GM12878 (cell line): ENCODE results near the gene PIP4K2A.

ENCODE experiments used
- BHLHE40 ChIP-seq, 2 experiments: fragments of 450-650 bp in 1 of 2; IDR thresholded peaks; 2 replicates each; pipeline ENCODE4 v1.6.1; 2011 to 2017; ENCODE audit warnings: low read depth in 2 of 2, borderline replicate concordance in 1 of 2, improper control_type of control experiment in 1 of 2, low read length in 1 of 2, mild to moderate bottlenecking in 1 of 2
- CHD2 ChIP-seq: IDR thresholded peaks from 2 replicates; pipeline ENCODE4 v1.6.1; 2011; ENCODE audit warnings: low read depth, low read length, improper control_type of control experiment, borderline replicate concordance
- EGR1 ChIP-seq, 2 experiments: IDR thresholded peaks; 1 replicate in 1 of 2; 2 replicates in 1 of 2; pipeline ENCODE4 v1.6.1; 2011 to 2012; ENCODE audit warnings: low read depth in 2 of 2, low read length in 2 of 2, borderline replicate concordance in 1 of 2, mild to moderate bottlenecking in 1 of 2, moderate library complexity in 1 of 2
- EP300 ChIP-seq, 2 experiments: fragments of 150-350 bp in 1 of 2; IDR thresholded peaks; 2 replicates each; pipeline ENCODE4 v1.6.1; 2011 to 2012; ENCODE audit warnings: low read depth in 2 of 2, low read length in 2 of 2, borderline replicate concordance in 1 of 2, improper control_type of control experiment in 1 of 2, inconsistent platforms in 1 of 2; ENCODE audit not compliant: control insufficient read depth in 1 of 2
- EZH2 ChIP-seq: IDR thresholded peaks from 2 replicates; pipeline ENCODE4 v1.6.1; 2012; ENCODE audit warnings: low read depth, mild to moderate bottlenecking, control low read depth, inconsistent platforms, low read length, borderline replicate concordance; ENCODE audit not compliant: control insufficient read depth
- JUND ChIP-seq: IDR thresholded peaks from 2 replicates; pipeline ENCODE4 v1.6.1; 2012; ENCODE audit warnings: low read depth, mild to moderate bottlenecking, low read length, improper control_type of control experiment, moderate library complexity
- KAT2A ChIP-seq: conservative IDR thresholded peaks from 2 replicates; pipeline ENCODE4 v1.6.1; 2011; ENCODE audit warnings: low read depth, low read length; ENCODE audit not compliant: control insufficient read depth
- MYB ChIP-seq: fragments of 150-350 bp; IDR thresholded peaks from 2 replicates; pipeline ENCODE4 v1.6.1; 2014; ENCODE audit warnings: mild to moderate bottlenecking, low read depth, low read length, borderline replicate concordance
- POLR2A ChIP-seq: IDR thresholded peaks from 2 replicates; pipeline ENCODE4 v1.6.1; 2011; ENCODE audit warnings: low read depth, mild to moderate bottlenecking, low read length
- RB1 ChIP-seq: fragments of 450-650 bp; formaldehyde crosslinking; IDR thresholded peaks from 2 replicates; pipeline ENCODE4 v1.6.1; 2017; ENCODE audit warnings: mild to moderate bottlenecking, borderline replicate concordance
- SPI1 ChIP-seq: IDR thresholded peaks from 2 replicates; pipeline ENCODE4 v1.6.1; 2011; ENCODE audit warnings: low read depth, mild to moderate bottlenecking, low read length, moderate library complexity, borderline replicate concordance; ENCODE audit not compliant: insufficient read depth
- ZNF274 ChIP-seq: IDR thresholded peaks from one replicate; pipeline ENCODE4 v1.8.0; 2011; ENCODE audit not compliant: insufficient read length, insufficient read depth
- TF ChIP-seq, protein P1 (sequence below), 3 experiments: IDR thresholded peaks in 2 of 3; conservative IDR thresholded peaks in 1 of 3; 2 replicates each; pipeline ENCODE4 v1.5.1; 2011; ENCODE audit warnings: low read depth in 3 of 3, low read length in 3 of 3, mild to moderate bottlenecking in 3 of 3, control low read depth in 2 of 3, moderate library complexity in 2 of 3, inconsistent platforms in 1 of 3, mixed read lengths in 1 of 3; ENCODE audit not compliant: control insufficient read depth in 2 of 3, insufficient read depth in 1 of 3; ENCODE audit errors: extremely low read depth in 1 of 3
- TF ChIP-seq, protein P2 (sequence below): IDR thresholded peaks from 2 replicates; pipeline ENCODE4 v1.6.1; 2012; ENCODE audit warnings: low read depth, low read length, improper control_type of control experiment

DNA sequence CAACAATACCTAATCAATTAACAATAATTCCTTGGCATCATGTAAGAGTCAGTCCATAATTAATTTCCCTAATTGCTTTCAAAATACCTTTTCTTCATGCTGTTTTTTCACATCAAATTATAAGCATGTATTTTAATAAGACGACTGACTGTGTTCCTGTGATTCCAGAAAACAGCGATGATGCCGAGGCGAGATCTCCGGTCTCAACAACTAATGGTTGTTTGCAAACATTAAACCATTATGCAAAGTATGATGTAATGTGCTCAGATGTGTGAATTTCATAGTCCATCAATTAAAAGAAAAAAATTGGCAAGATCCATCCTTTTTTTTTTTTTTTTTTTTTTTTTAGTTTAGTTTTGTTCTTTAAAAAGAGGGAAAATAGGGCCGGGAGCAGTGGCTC, 44.5 kb upstream of the PIP4K2A start:
- TF ChIP-seq BHLHE40 (IDR thresholded peaks at IDR 0.05; ENCODE audit: borderline replicate concordance in 1 of 2, low read depth in 2 of 2, low read length in 1 of 2) (no peak), EGR1 (IDR thresholded peaks at IDR 0.05; ENCODE audit: borderline replicate concordance in 1 of 2, low read depth in 2 of 2, low read length in 2 of 2) (no peak), SPI1 (no peak), JUND (no peak), RB1 (no peak), ZNF274 (no peak), POLR2A (no peak), EZH2 (no peak), MYB (no peak), CHD2 (no peak), EP300 (IDR thresholded peaks at IDR 0.05; ENCODE audit: borderline replicate concordance in 1 of 2, control insufficient read depth in 1 of 2, low read depth in 2 of 2, low read length in 2 of 2) (no peak), KAT2A (no peak)
- TF ChIP-seq, protein P1, sequence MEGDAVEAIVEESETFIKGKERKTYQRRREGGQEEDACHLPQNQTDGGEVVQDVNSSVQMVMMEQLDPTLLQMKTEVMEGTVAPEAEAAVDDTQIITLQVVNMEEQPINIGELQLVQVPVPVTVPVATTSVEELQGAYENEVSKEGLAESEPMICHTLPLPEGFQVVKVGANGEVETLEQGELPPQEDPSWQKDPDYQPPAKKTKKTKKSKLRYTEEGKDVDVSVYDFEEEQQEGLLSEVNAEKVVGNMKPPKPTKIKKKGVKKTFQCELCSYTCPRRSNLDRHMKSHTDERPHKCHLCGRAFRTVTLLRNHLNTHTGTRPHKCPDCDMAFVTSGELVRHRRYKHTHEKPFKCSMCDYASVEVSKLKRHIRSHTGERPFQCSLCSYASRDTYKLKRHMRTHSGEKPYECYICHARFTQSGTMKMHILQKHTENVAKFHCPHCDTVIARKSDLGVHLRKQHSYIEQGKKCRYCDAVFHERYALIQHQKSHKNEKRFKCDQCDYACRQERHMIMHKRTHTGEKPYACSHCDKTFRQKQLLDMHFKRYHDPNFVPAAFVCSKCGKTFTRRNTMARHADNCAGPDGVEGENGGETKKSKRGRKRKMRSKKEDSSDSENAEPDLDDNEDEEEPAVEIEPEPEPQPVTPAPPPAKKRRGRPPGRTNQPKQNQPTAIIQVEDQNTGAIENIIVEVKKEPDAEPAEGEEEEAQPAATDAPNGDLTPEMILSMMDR (IDR thresholded peaks at IDR 0.05 in 2 of 3, conservative IDR thresholded peaks at IDR 0.05 in 1 of 3; ENCODE audit: control insufficient read depth in 2 of 3, extremely low read depth in 1 of 3, insufficient read depth in 1 of 3, low read depth in 3 of 3, low read length in 3 of 3), result no peak
- TF ChIP-seq, protein P2, sequence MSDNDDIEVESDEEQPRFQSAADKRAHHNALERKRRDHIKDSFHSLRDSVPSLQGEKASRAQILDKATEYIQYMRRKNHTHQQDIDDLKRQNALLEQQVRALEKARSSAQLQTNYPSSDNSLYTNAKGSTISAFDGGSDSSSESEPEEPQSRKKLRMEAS, result no peak
